LNCAP (cell line): ENCODE measurements around the gene COL23A1.

Experiments used
- CTCF ChIP-seq: fragments of 450-650 bp; IDR thresholded peaks from 2 replicates; pipeline ENCODE4 v1.5.1; 2017; ENCODE audit warnings: mild to moderate bottlenecking

COL23A1 gene

GRCh38 chr5:178625679-178626483, 35.7 kb upstream of the COL23A1 start:
- no peak for TF ChIP-seq CTCF

GRCh38 chr5:178624631-178625546, 34.7 kb upstream of the COL23A1 start:
- no peak for TF ChIP-seq CTCF

- no peak for TF ChIP-seq CTCF
These were observed 32.6 kb upstream of the COL23A1 start for GRCh38 chr5:178622679-178623247.

- TF ChIP-seq CTCF, result no peak
These were observed 29.2 kb upstream of the COL23A1 start for GRCh38 chr5:178619390-178619789.

GRCh38 chr5:178612299-178612698, 22.1 kb upstream of the COL23A1 start:
- no peak for TF ChIP-seq CTCF

GRCh38 chr5:178606269-178606668, 16.1 kb upstream of the COL23A1 start:
- no peak for TF ChIP-seq CTCF

GRCh38 chr5:178605788-178606187, 15.6 kb upstream of the COL23A1 start:
- TF ChIP-seq CTCF, result no peak
